Panc1 (cell line): Measurements from ENCODE around the gene BCAS3. TPM values are rescaled to one million over a fixed set of nuclear protein-coding genes. Genes with fewer than 3 reads are reported as not detected.

Source experiments
- ATAC-seq: fragments of 200-7000 bp; cut with Tn5 transposase; 2 replicates; pipeline ENCODE4 v1.9.1; 2020; ENCODE audit warnings: mild to moderate bottlenecking, moderate library complexity
- BruUV-seq: library from RNA; stranded (reverse); fragments of 400-500 nt; replicated peaks from 2 replicates; lab custom pipeline; 2021; lab: Mats Ljungman, UMichigan
- CTCF ChIA-PET: fragments of 300-600 bp; sonication (Branson Sonifier 250); formaldehyde crosslinking; loops from one replicate; lab custom pipeline; 2022; ENCODE audit warnings: antibody characterized with exemption; lab: Charles Lee
- POLR2A ChIA-PET: fragments of 300-600 bp; sonication (Branson Sonifier 250); formaldehyde crosslinking; loops from one replicate; lab custom pipeline; 2022; ENCODE audit warnings: antibody characterized with exemption; lab: Charles Lee
- DNase-seq: peaks from one replicate; pipeline ENCODE4 v3.0.0-alpha.2; 2010; ENCODE audit warnings: low read depth, low spot score
- H3K27ac ChIP-seq: 2 replicates; pipeline ENCODE4 v1.5.1; 2011; ENCODE audit warnings: mild to moderate bottlenecking, low read length, inconsistent platforms
- H3K27me3 ChIP-seq: fragments of 200-500 bp; sonication (Bioruptor generic); 2 replicates; pipeline ENCODE4 v1.6.0; 2014; ENCODE audit warnings: low read length, inconsistent platforms; ENCODE audit not compliant: control insufficient read depth, insufficient read depth
- H3K36me3 ChIP-seq: fragments of 200-500 bp; sonication (Bioruptor generic); 2 replicates; pipeline ENCODE4 v1.5.1; 2014; ENCODE audit warnings: inconsistent platforms, mild to moderate bottlenecking, low read length, moderate library complexity; ENCODE audit not compliant: control insufficient read depth, insufficient read depth
- H3K4me1 ChIP-seq: 2 replicates; pipeline ENCODE4 v1.5.1; 2011; ENCODE audit warnings: inconsistent platforms, mild to moderate bottlenecking, low read length, moderate library complexity; ENCODE audit not compliant: control insufficient read depth, insufficient read depth
- H3K4me3 ChIP-seq, 2 experiments: 2 replicates each; pipeline ENCODE4 v1.5.1; 2011 to 2012; ENCODE audit warnings: low read depth in 2 of 2, low read length in 2 of 2, mild to moderate bottlenecking in 2 of 2, inconsistent platforms in 1 of 2, moderate library complexity in 1 of 2
- H3K9me3 ChIP-seq: fragments of 200-500 bp; sonication (Bioruptor generic); 2 replicates; pipeline ENCODE4 v1.5.1; 2014; ENCODE audit warnings: low read depth, mild to moderate bottlenecking, inconsistent platforms, low read length, moderate library complexity; ENCODE audit not compliant: control insufficient read depth, insufficient read depth
- CTCF ChIP-seq: fragments of 450-650 bp; IDR thresholded peaks from 2 replicates; pipeline ENCODE4 v1.5.1; 2017; ENCODE audit warnings: mild to moderate bottlenecking
- POLR2AphosphoS5 ChIP-seq: IDR thresholded peaks from 2 replicates; pipeline ENCODE4 v1.6.1; 2012; ENCODE audit warnings: mild to moderate bottlenecking, low read depth, low read length, moderate library complexity
- REST ChIP-seq, 2 experiments: IDR thresholded peaks; 2 replicates each; pipeline ENCODE4 v1.6.1; 2011 to 2012; ENCODE audit warnings: low read depth in 2 of 2, control low read depth in 1 of 2, low read length in 1 of 2, mild to moderate bottlenecking in 1 of 2, moderate library complexity in 1 of 2; ENCODE audit not compliant: insufficient read depth in 1 of 2
- SIN3A ChIP-seq: IDR thresholded peaks from 2 replicates; pipeline ENCODE4 v1.6.1; 2012; ENCODE audit warnings: low read depth, mild to moderate bottlenecking, low read length, moderate library complexity, borderline replicate concordance; ENCODE audit not compliant: insufficient read depth
- TCF7L2 ChIP-seq: IDR thresholded peaks from 2 replicates; pipeline ENCODE4 v1.6.1; 2011; ENCODE audit warnings: mild to moderate bottlenecking, low read depth, low read length, inconsistent platforms
- in situ Hi-C: cut with HindIII; loops from 2 replicates; pipeline ENCODE4 v1.10.0; 2016; ENCODE audit warnings: low sequenced_read_pairs, low pct_unique_long_range_greater_than_20kb
- intact Hi-C: fragments of 100-400 bp; cut with micrococcal nuclease; formaldehyde crosslinking; loops from one replicate; pipeline ENCODE4 v1.10.0; 2022; ENCODE audit not compliant: unreplicated experiment
- total RNA-seq: library from RNA; stranded (reverse); gene quantifications from one replicate; pipeline ENCODE4 v1.2.1, GENCODE V29; 2021; ENCODE audit not compliant: unreplicated experiment

BCAS3 gene
- total RNA-seq, 1 experiment from 2014 or later = 9.3 TPM

- Histone ChIP-seq H3K4me1 (peaks cover 36% of the 10 kb centered on the region), H3K36me3 (no peaks in the 10 kb centered on the region), H3K27ac (peak overlapping the region; percentile 29; the same call in 1 of the 2 replicates), H3K9me3 (no peaks in the 10 kb centered on the region), H3K27me3 (no peaks in the 10 kb centered on the region), H3K4me3 (no peak overlapping the region)
- CTCF ChIA-PET = interaction anchor here (0.6 kb wide), 1 partner anchor 11 kb away, joined by 6 read pairs; no protein-coding TSS in a partner anchor
- TF ChIP-seq SIN3A (no peak), REST (IDR thresholded peaks at IDR 0.05; ENCODE audit: insufficient read depth in 1 of 2, low read depth in 2 of 2, low read length in 1 of 2) (no peak), CTCF (no peak), TCF7L2 (no peak), POLR2AphosphoS5 (no peak)
- BruUV-seq = no TSS peak
- in situ Hi-C loops (no loop called here), intact Hi-C loops (loop anchor here (10.0 kb wide), 1 partner anchor 387 kb away; no protein-coding TSS in a partner anchor)
- ATAC-seq = no peak
- no peak for DNase-seq
- POLR2A ChIA-PET = no interaction called here
Observed at GRCh38 chr17:61391595-61392291, 714.1 kb downstream of the BCAS3 start.

GRCh38 chr17:61392679-61393078 lies 715.0 kb downstream of the BCAS3 start:
- POLR2A ChIA-PET = interaction anchor here (0.6 kb wide), 1 partner anchor 9 kb away, joined by 7 read pairs; no protein-coding TSS in a partner anchor

More at GRCh38 chr17:61392679-61393078, 715.0 kb downstream of the BCAS3 start:
- BruUV-seq = no TSS peak
- Histone ChIP-seq H3K36me3 (no peaks in the 10 kb centered on the region), H3K9me3 (no peaks in the 10 kb centered on the region), H3K4me3 (no peak overlapping the region), H3K27me3 (no peaks in the 10 kb centered on the region), H3K27ac (no peak overlapping the region; the same call in 1 of the 2 replicates), H3K4me1 (peaks cover 33% of the 10 kb centered on the region)
- DNase-seq = no peak
- in situ Hi-C loops (no loop called here), intact Hi-C loops (loop anchor here (10.0 kb wide), 1 partner anchor 388 kb away; no protein-coding TSS in a partner anchor)
- no peak for ATAC-seq
- TF ChIP-seq TCF7L2 (no peak), POLR2AphosphoS5 (no peak)
- CTCF ChIA-PET = no interaction called here
